ENCODE data around the gene ELOVL5.

ELOVL5 gene

GRCh38 chr6:53331678-53332077 lies 17.1 kb downstream of the ELOVL5 start:
- TF ChIP-seq POLR2AphosphoS5 (IDR thresholded peaks at IDR 0.05; ENCODE audit: borderline replicate concordance, low read depth, low read length) (no peak), FOXP2 (optimal IDR thresholded peaks at IDR 0.05; ENCODE audit: control extremely low read depth, extremely low read length, insufficient read depth) (no peak), EZH2 (IDR thresholded peaks at IDR 0.05) (no peak)
- Histone ChIP-seq H3K9me3 (ENCODE audit: low read depth, low read length) (no peaks in the 10 kb centered on the region), H3K36me3 (ENCODE audit: insufficient read depth, low read length) (peaks cover 22% of the 10 kb centered on the region), H3K27ac (no peak overlapping the region), H3K4me3 (no peak overlapping the region), H3K9ac (ENCODE audit: insufficient read length) (no peak overlapping the region)
- DNase-seq (ENCODE audit: low read depth, low spot score) = no peak

- H3K36me3 ChIP-seq (ENCODE audit: insufficient read depth, low read length) = peaks cover 22% of the 10 kb centered on the region
- no peak for DNase-seq (ENCODE audit: low read depth, low spot score)
- H3K9ac ChIP-seq (ENCODE audit: insufficient read length) = no peak overlapping the region
These were observed 18.6 kb downstream of the ELOVL5 start for GRCh38 chr6:53330137-53330536.

GRCh38 chr6:53328375-53328774 lies 20.4 kb downstream of the ELOVL5 start:
- H3K9me3 ChIP-seq (ENCODE audit: low read depth, low read length) = no peaks in the 10 kb centered on the region
- no peak for TF ChIP-seq EZH2 (IDR thresholded peaks at IDR 0.05)
- no peak for TF ChIP-seq POLR2AphosphoS5 (IDR thresholded peaks at IDR 0.05; ENCODE audit: borderline replicate concordance, low read depth, low read length)
- TF ChIP-seq FOXP2 (optimal IDR thresholded peaks at IDR 0.05; ENCODE audit: control extremely low read depth, extremely low read length, insufficient read depth) = no peak
- H3K36me3 ChIP-seq (ENCODE audit: insufficient read depth, low read length) = peaks cover 20% of the 10 kb centered on the region
- H3K27ac ChIP-seq = peak overlapping the region; percentile 81
- no peak overlapping the region for H3K4me3 ChIP-seq
- peak overlapping the region; percentile 24 for H3K9ac ChIP-seq (ENCODE audit: insufficient read length)
- DNase-seq (ENCODE audit: low read depth, low spot score) = no peak

More at GRCh38 chr6:53330137-53330536, 18.6 kb downstream of the ELOVL5 start:
- Histone ChIP-seq H3K9me3 (ENCODE audit: low read depth, low read length) (no peaks in the 10 kb centered on the region), H3K27ac (no peak overlapping the region), H3K4me3 (no peak overlapping the region)
- no peak for TF ChIP-seq POLR2AphosphoS5 (IDR thresholded peaks at IDR 0.05; ENCODE audit: borderline replicate concordance, low read depth, low read length)
- no peak for TF ChIP-seq EZH2 (IDR thresholded peaks at IDR 0.05)
- no peak for TF ChIP-seq FOXP2 (optimal IDR thresholded peaks at IDR 0.05; ENCODE audit: control extremely low read depth, extremely low read length, insufficient read depth)

GRCh38 chr6:53327017-53327395 lies 21.7 kb downstream of the ELOVL5 start:
- Histone ChIP-seq H3K9me3 (ENCODE audit: low read depth, low read length) (no peaks in the 10 kb centered on the region), H3K27ac (peak overlapping the region; percentile 81), H3K9ac (ENCODE audit: insufficient read length) (no peak overlapping the region), H3K36me3 (ENCODE audit: insufficient read depth, low read length) (peaks cover 7% of the 10 kb centered on the region; the same call in 1 of the 2 replicates), H3K4me3 (peak overlapping the region; percentile 58)
- TF ChIP-seq EZH2 (IDR thresholded peaks at IDR 0.05) (no peak), POLR2AphosphoS5 (IDR thresholded peaks at IDR 0.05; ENCODE audit: borderline replicate concordance, low read depth, low read length) (no peak), FOXP2 (optimal IDR thresholded peaks at IDR 0.05; ENCODE audit: control extremely low read depth, extremely low read length, insufficient read depth) (no peak)
- no peak for DNase-seq (ENCODE audit: low read depth, low spot score)

- no peaks in the 10 kb centered on the region for H3K9me3 ChIP-seq (ENCODE audit: low read depth, low read length)
- peak overlapping the region; percentile 81 for H3K27ac ChIP-seq
- H3K4me3 ChIP-seq = peak overlapping the region; percentile 58
- peak; percentile 84 for DNase-seq (ENCODE audit: low read depth, low spot score)
- TF ChIP-seq EZH2 (IDR thresholded peaks at IDR 0.05) (no peak), POLR2AphosphoS5 (IDR thresholded peaks at IDR 0.05; ENCODE audit: borderline replicate concordance, low read depth, low read length) (peak; percentile 50; the same call in 1 of the 2 replicates), FOXP2 (optimal IDR thresholded peaks at IDR 0.05; ENCODE audit: control extremely low read depth, extremely low read length, insufficient read depth) (no peak)
- H3K36me3 ChIP-seq (ENCODE audit: insufficient read depth, low read length) = 0 out of 2 replicates have a peak, but pooled peaks cover 3% of the 10 kb centered on the region
- H3K9ac ChIP-seq (ENCODE audit: insufficient read length) = no peak overlapping the region
These were observed 22.3 kb downstream of the ELOVL5 start for GRCh38 chr6:53326372-53327016.

- DNase-seq (ENCODE audit: low read depth, low spot score) = no peak
These were observed 23.0 kb downstream of the ELOVL5 start for GRCh38 chr6:53325785-53326184.

GRCh38 chr6:53322188-53323029 lies 26.3 kb downstream of the ELOVL5 start:
- H3K4me3 ChIP-seq = peak overlapping the region; percentile 48
- no peak for DNase-seq (ENCODE audit: low read depth, low spot score)

More at GRCh38 chr6:53325785-53326184, 23.0 kb downstream of the ELOVL5 start:
- H3K36me3 ChIP-seq (ENCODE audit: insufficient read depth, low read length) = peaks cover 7% of the 10 kb centered on the region
- peak overlapping the region; percentile 81; the same call in 1 of the 2 replicates for H3K27ac ChIP-seq
- no peak for TF ChIP-seq FOXP2 (optimal IDR thresholded peaks at IDR 0.05; ENCODE audit: control extremely low read depth, extremely low read length, insufficient read depth)
- no peak for TF ChIP-seq EZH2 (IDR thresholded peaks at IDR 0.05)
- no peak for TF ChIP-seq POLR2AphosphoS5 (IDR thresholded peaks at IDR 0.05; ENCODE audit: borderline replicate concordance, low read depth, low read length)
- no peak overlapping the region for H3K4me3 ChIP-seq
- no peaks in the 10 kb centered on the region for H3K9me3 ChIP-seq (ENCODE audit: low read depth, low read length)
- H3K9ac ChIP-seq (ENCODE audit: insufficient read length) = no peak overlapping the region

GRCh38 chr6:53321701-53322100 lies 27.0 kb downstream of the ELOVL5 start:
- Histone ChIP-seq H3K36me3 (ENCODE audit: insufficient read depth, low read length) (peaks cover 10% of the 10 kb centered on the region), H3K9me3 (ENCODE audit: low read depth, low read length) (no peaks in the 10 kb centered on the region), H3K27ac (peak overlapping the region; percentile 76), H3K4me3 (peak overlapping the region; percentile 48; the same call in 1 of the 2 replicates), H3K9ac (ENCODE audit: insufficient read length) (peak overlapping the region; percentile 43)
- TF ChIP-seq POLR2AphosphoS5 (IDR thresholded peaks at IDR 0.05; ENCODE audit: borderline replicate concordance, low read depth, low read length) = no peak
- no peak for TF ChIP-seq EZH2 (IDR thresholded peaks at IDR 0.05)
- TF ChIP-seq FOXP2 (optimal IDR thresholded peaks at IDR 0.05; ENCODE audit: control extremely low read depth, extremely low read length, insufficient read depth) = no peak
- DNase-seq (ENCODE audit: low read depth, low spot score) = no peak

More at GRCh38 chr6:53322188-53323029, 26.3 kb downstream of the ELOVL5 start:
- Histone ChIP-seq H3K36me3 (ENCODE audit: insufficient read depth, low read length) (peaks cover 10% of the 10 kb centered on the region), H3K9ac (ENCODE audit: insufficient read length) (peak overlapping the region; percentile 43), H3K9me3 (ENCODE audit: low read depth, low read length) (no peaks in the 10 kb centered on the region), H3K27ac (peak overlapping the region; percentile 76)
- TF ChIP-seq POLR2AphosphoS5 (IDR thresholded peaks at IDR 0.05; ENCODE audit: borderline replicate concordance, low read depth, low read length) (no peak), EZH2 (IDR thresholded peaks at IDR 0.05) (no peak), FOXP2 (optimal IDR thresholded peaks at IDR 0.05; ENCODE audit: control extremely low read depth, extremely low read length, insufficient read depth) (no peak)
